ENCODE measurements around the gene SEMA5A.

The SEMA5A gene

DNA sequence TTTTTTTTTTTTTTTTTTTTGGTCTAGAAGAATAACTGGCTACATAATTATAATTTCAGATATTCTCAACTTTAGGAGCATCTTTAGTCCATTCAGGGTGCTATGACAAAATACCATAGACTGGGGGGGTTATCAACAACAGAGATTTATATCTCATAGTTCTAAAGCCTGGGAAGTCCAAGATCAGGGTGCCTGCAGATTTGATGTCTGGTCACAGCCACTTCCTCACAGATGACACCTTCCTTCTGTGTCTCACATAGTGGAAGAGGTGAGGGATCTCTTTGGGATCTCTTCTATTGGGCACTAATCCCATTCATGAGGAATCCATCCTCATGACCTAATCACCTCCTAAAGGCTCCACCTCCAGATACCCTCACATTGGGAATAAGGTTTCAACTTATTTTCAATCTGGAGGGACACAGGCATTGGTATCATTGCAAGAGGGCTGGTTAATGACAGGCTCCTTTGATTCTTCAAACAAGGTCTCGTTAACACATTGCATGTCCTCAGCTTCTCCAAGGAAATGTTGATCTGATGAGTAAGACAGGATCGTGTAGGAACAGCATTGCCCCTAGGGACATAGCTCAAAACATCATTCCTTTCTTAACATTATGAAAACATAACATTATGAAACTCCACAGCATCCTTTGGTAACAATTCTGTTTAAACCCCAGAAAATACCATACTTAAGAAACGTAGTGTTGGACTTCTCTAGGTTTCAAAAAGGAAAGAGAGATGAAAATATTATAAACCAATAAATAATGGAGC, 372.4 kb downstream of the SEMA5A start:
- DNase-seq (ENCODE audit: low spot score): no peak

DNA sequence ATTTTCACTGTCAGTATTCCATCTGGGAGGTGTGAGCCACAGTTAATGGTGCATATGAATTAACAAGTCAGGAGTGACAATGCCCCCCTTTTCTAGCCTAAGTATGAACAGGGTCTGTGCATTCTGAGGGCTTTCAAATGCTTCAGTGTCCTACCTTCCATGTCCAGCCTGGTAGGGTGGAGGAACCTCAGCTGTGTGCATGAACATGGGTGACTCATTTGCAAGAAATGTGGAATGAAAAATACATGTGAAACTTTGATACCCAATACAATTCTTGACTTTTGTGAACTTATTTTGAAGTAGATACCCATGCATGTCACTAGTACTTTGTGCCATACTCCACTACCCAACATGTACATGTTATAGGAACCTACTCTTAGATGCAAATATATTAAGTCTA, 375.8 kb downstream of the SEMA5A start:
- no peak for DNase-seq (ENCODE audit: low spot score)

DNA sequence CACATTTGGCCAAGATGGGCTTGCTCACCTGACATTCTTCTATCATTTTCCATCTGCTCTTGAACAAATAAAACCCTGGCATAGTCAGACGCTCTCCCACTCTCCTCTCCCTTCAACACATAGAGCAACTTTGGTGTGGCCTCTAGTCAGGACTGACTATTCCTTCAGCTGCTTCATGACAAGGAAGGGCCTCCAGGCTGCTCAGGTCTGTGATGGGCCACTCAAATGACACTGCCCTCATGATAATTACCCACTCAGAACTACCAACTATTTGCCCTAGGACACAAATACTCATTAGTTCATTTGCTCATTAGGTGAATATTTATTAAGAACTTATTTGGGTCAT, 376.3 kb downstream of the SEMA5A start:
- no peak for DNase-seq (ENCODE audit: low spot score)

DNA sequence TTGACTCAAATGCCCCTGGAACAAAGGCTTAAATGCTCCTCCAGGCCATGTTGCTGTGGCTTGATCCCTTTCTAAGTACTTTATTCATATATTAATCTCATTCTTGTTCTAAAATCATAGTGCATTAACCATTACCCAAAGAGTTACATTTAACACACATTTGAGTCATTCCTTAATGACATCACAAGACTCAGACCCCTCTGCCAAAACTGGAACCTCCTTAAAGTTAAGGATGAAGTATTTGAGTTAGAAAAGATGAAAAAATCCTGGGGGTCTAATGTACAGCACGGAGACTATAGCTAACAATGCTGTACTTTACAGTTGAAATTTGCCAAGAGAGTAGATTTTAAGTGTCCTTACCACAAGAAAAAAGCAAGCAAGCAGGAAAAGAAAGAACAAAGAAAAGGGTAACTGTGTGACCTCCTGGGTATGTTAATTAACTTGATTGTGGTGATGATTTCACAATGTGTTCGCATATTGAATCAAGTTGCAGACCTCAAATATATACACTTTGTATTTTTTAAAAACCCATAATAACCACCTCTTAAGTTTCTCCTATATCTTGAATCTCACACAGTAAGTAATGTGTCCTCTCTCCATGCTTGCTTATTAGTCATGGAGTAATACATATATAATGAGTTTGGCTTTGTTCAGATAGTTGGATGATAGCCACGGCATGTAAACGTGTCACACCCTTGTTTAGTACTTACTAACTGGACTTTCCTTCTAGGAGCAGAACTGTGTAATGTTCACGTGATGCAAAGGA, 376.9 kb downstream of the SEMA5A start:
- DNase-seq (ENCODE audit: low spot score): no peak

DNA sequence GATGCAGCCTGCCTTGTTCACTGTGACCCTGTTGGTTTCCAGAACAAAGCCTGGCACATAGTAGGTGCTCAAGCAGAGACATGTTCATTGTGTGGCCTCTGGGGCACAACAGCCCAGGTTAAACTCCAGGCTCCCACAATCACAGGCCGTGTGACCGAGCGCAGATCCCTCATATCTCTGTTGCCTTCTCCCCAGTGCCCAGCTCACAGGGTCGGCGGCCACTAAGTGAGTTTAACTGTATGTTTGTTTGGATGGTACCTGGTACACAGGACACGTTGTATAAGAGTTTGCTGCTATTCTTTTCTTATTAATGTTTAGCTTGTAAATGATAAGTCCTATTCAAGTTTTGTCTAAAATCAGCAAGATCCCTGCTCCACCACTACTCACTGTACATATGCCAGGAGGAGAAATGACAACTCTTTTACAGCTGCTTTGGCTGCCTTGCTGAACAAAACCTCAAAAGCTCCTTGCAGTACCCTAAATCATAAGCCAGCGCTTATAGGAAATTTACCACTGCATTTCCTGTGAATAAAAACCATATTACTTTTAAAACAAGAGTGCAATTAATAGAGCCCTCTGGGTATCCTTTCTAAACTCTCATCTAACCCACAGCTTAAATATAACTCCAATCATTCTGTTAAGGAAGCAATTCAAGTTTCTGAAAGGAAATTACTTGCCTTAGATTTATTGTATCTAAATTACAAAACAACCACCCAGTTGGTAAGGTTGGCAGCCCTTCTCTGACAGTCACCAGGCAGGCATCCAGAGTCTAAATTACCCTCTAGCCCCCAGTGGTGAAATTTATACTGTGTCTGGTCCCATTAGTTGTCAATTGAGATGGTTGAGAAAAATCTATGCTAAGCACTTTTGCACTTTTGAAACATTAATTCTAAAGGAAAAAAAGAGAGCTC, 379.4 kb downstream of the SEMA5A start:
- DNase-seq (ENCODE audit: low spot score): no peak

DNA sequence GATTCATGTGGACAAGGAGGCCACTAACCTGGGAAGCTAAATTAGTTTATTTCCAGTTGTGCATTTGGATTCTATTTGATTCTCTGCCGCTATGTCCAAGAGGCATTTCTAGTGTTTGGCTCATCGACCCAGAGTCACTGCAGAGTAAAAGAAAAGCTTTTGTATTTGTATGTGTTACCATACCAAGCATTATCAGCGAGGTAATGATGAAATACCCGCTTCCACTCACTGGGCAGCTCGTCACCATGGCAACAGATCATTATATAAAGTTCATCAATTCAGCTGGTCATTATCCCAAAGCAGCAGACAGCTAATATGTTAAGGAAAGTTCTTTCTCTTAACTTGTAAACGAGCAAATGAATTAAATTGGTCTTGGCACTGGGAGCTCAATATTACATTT, 380.3 kb downstream of the SEMA5A start:
- no peak for DNase-seq (ENCODE audit: low spot score)

DNA sequence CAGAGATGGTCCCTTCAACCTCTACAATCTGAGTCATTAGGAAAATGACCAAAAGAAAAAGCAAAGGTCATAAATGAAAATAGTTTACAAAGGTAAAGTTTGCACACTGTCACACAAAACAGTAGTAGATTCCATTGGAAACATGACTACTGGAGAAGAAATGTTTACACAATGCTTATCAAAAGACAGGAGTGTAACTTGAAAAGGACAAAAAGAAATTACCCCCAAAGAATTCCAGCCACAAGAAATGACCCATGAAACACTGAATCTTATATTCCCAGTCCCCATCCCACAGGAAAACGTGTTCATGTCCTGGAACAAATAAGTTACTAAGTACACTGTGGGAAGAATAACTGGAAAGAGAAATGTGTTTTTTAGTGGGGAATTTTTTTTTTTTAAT, 385.1 kb downstream of the SEMA5A start:
- DNase-seq (ENCODE audit: low spot score): no peak

DNA sequence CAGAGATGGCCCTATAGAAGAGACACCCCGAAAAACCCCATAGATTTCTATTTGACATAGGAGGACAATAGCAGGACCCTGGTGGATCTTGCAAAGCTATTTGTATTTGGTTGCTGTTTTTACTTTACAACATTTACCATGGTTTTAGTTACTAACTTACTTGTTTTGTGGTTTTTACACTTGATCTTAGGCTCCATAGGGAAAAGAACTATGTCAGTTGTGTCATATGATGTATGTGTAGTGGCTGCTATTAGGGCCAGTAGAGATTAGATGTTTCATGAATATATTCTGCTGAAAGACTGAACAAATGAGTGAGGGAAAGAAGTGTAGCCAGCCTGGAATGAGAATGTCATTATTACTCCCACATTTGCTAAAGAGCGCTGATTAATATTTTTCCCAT, 388.1 kb downstream of the SEMA5A start:
- DNase-seq (ENCODE audit: low spot score): no peak

DNA sequence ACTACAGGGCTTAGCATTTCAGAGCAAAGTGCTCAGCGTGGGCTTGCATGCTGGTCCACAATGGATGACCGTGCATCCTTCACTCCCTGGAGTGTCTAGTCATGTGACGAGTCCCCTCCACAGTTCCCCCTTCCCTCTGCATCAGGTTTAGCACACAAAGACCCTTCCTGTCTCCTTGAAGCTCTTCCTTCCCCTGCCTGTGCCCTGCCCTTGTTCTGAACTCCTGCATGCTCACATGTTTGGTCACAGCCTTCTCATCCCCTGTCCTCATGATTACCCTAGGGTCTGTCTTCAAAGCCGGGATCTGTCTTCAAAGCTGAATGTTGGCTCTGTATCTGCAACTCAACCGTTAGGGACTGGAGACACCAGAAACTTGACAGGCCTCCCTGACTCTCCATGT, 388.9 kb downstream of the SEMA5A start:
- no peak for DNase-seq (ENCODE audit: low spot score)

DNA sequence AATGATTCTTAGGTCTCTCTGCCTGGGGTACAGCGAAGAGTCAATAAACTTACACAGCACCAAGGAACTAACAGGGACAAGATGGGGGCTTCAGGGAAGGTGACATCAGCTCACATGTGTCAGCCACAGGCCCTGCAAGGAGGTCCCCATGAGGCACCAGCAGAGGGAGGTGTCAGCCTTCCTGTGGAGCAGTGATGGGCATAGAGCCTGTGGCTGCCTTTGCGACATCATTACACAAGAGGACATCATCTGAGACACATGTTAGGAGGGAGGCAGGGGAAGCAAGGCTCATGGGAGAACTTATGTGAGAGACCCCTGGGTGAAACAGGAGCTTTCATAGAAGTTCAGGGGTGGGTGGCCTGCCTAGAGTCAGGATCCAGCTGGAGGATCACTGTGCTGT, 389.6 kb downstream of the SEMA5A start:
- peak; percentile 64 for DNase-seq (ENCODE audit: low spot score)

DNA sequence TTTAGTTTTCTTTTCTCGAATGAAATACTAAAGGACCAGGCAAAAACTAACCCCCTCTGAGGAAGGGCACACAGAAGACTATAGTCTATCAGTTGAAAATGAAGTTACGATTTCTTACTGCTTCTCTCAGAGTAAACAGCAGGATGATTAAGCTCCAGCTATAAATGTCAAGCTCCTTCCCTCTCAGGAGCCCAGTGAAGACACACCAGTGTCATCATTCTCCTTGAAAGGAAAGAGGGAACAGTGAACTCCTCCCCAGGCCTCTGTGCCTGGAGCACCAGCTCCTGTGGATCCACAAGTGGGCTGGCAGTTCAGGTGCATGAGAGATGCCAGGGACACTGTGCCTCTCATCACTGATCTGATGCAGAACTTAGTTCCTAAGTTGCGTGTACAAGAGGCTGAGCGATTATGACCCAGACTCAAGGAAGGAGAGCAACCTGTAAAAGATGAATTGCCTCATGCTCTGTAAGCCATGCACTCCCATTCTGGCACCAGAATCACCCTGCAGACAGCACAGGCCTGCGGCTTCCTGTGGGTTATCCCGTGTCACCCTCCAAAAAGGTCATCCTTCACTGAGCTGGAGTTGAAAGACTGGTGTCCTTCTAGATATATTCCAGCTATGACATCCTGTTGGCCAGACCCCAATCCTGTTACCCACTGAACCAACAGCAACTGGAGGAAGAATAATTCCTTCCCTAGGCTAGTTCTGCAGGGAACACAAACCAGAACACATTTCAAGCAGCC, 394.0 kb downstream of the SEMA5A start:
- DNase-seq (ENCODE audit: low spot score): no peak

DNA sequence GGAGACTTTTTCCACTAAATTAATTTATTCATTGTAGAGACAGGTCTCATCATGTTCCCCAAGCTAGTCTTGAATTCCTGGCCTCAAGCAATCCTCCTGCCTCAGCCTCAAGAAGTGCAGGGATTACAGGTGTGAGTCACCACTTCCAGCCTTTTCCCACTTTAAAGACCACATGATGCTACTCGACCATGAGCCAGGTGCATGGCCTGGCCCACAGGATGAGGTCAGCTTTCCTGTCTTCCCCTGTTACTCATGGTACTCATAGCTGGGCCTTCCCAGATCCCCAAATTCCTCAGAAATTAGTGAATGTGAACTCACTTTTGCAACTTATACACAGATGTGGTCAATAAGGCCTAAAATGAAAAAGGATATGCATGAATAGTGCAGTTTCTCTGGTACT, 395.9 kb downstream of the SEMA5A start:
- DNase-seq (ENCODE audit: low spot score): no peak

DNA sequence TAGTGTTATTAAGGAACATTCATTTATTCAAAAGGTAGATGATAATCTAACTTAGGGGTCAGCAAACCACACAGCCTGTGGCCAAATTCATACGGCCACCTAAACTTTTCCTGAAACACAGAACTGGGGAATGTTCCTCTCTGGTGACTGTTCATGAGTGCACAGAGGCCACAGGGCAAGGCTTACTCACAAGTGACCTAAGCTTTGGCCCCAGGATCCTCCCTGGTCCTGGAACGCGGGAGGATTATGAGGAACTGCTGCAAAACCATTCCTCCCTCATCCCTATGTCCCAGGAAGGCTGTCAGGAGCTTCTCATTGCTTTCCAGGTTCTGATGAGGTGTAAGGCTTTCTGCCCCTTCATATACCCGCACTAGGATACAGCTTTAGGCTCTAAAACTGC, 397.6 kb downstream of the SEMA5A start:
- DNase-seq (ENCODE audit: low spot score): no peak

DNA sequence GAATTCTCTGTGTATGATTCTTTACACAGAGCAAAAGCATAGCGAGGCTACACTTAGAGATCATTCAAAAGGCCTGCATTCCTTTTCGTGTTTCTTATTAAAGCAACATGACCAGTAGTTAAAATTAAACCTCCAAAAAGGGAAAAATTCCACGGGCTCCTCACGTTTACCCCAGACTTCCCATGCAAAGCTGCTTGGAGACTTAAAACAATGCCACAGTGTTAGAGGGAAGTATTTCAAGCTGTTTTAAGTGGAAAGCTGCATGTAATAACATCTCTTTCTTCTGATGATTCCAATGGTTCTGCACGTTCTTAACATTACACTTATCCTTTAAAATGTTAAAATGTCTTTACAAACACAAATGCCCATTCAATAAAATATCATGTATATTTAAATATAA, 405.2 kb downstream of the SEMA5A start:
- no peak for DNase-seq (ENCODE audit: low spot score)

DNA sequence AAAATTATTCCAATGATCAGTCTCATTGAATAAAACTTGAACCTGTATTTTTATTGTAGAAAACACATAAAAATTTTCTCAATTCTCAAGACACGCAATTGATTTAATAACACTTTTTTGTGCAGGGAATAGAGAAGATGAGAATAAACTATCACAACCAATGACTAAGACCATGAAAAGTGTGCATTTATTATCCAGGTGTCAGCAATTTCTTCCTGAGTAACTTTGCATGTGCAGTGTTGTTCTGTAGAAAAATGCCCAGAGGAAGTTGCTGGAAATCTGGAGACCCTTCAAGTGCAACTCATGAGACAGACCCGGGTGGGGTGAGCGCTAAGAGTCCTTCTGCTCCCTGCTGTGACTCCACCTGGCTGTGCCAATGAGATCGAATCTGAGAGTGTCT, 405.7 kb downstream of the SEMA5A start:
- DNase-seq (ENCODE audit: low spot score): no peak

DNA sequence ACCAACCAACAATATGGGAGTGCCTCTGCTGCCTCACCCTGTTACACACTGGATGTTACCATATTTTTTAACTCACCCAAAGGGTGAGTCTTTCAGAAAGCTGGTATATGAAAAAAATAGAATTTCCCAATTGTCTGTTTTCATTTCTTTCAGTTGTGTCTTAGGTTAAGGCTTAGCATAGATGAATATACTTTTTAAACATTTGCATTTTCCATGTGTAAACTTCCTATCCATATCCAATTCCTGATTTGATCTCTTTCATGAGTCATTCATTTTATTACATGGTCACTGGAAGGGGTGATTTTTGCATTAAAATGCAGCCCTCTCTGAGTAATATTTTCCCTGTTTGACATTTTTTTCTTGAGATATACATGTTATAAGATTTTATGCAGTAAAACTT, 406.5 kb downstream of the SEMA5A start:
- no peak for DNase-seq (ENCODE audit: low spot score)

DNA sequence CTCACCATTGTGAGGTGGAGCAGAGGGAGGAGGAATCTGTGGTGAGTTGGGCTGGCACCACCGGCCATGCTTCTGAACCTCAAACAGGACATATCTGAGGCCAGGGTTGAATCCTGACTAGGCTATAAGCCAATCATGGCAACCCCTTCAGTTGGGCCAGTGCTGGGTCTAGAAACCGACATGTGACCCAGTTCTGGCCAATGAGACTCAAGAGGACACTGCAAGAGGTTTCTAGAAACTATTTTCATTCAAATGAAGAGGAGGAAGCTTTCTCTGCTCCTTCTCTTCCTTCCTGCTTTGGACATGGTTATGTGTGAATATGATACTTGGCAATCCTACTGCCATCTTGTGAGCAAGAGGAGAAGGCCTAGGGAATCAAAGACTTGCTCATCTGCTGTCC, 417.7 kb downstream of the SEMA5A start:
- no peak for DNase-seq (ENCODE audit: low spot score)

DNA sequence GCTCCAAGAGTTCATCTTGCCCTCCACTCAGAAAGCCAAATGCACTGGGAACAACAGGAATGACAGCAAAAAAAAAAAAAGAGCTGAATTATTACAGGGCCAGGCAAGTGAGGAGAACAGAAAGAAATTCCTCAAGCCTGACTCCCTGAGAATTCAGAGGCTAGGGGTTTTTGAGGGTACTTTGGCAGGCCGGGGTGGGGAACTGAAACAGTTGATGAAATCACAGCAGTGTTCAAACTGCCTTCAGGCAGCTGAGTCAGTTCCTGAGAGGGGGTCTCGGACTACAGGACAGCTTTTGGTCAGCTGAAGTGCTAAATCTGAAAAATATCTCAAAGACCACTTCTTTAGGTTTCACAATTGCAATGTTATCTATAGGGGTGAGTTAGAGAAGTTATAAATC, 419.4 kb downstream of the SEMA5A start:
- no peak for DNase-seq (ENCODE audit: low spot score)

DNA sequence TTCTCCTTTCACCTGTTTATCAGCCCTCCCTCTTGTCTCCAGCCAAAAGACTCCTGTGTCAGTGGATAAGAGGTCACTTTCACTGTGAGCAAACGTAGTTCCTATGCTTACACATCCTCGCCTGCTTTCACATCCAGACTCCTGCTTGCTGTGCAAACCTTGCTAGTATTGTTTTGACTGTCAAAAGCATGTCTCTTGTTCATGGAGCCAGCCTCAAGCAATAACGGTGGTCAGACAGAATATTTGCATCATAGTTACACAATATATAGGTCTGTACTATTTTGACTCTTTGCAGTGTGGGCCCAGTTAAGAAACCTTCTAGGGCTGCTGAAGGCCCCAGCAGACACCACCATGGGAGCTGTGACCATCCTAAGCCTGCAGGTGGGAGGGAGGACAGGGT, 420.0 kb downstream of the SEMA5A start:
- DNase-seq (ENCODE audit: low spot score): no peak

DNA sequence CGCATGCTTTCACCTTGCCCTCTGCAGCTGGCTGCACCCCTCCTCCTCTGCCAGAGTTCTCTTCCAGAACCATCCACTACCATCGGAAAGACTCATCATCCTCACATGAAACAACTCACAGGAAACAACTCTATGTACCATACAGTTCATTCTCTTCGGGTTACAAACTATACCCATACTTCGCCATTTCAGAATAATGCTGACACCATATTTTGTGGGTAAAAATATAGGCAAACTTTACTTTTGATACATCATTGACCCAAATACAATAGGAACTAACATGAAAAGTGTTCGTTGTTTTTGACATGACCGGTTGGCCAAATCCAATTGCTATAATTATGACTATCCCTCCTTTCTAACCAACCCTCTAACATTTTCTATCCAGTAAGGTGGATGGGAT, 421.0 kb downstream of the SEMA5A start:
- no peak for DNase-seq (ENCODE audit: low spot score)

DNA sequence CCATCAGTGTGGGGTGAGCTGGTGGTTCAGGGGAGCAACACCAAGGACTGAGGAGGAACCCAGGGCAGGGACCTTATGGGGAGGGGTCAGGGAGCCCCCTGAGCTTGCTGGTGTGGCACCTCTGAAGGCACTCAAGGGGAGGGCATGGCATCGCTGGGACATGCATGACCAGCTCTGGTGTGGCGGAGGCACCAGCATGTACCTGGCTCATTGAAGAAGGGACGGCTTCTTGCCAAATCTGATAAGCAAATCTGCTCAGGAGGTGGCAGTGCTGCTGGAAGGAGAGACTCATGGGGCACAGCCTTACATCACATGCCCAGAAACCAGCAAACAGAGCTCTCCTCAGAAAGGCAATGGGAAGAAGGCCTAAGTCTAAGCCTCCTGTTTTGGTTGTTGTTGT, 421.8 kb downstream of the SEMA5A start:
- no peak for DNase-seq (ENCODE audit: low spot score)

DNA sequence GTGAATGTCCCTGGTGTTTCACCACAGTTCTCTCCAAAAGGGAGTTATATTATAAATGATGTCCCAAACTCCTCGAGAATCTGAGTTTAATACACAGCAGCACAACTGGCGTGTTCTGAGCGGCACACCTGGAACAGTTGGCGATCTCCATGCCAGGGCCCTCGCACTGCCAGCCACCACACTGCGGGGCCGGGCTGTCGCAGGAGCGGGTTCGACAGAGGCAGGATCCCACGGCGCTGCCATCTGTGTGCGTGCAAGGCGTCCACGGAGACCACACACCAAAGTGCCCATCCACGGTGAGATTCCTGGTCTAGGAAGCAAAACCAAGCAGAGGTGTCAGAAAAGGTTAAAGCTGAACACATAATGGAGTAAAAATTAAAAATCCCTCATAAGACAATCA, 423.3 kb downstream of the SEMA5A start:
- DNase-seq (ENCODE audit: low spot score): no peak
